GM18511 (cell line): Measurements from ENCODE around the gene CLEC17A.
"Not testable (repeated sequence)": the region's sequence is repeated elsewhere in the genome, so short reads cannot be mapped to it uniquely, and the experiment has no call there.

Experiments used
- ATAC-seq: cut with Tn5 transposase; IDR thresholded peaks from one replicate; pipeline ENCODE4 v1.9.1; 2021; ENCODE audit warnings: mild to moderate bottlenecking, moderate library complexity; ENCODE audit not compliant: unreplicated experiment

CLEC17A gene

DNA sequence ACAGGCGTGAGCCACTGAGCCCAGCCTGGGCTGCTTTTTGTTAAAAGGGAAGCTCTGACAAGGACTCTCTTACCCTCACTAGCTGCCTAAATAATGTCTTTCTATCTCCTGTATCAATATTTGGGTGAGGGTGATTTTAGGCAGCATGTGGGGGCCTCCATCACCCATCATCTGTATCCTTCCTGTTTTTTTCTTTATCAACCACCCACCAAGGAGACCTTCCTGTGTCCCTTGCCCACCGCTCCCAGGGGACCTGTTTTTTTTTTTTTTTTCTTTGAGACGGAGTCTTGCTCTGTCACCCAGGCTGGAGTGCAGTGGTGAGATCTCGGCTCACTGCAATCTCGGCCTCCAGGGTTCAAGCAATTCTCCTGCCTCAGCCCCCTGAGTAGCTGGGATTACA is 5.6 kb upstream of the CLEC17A start:
- ATAC-seq = no peak

DNA sequence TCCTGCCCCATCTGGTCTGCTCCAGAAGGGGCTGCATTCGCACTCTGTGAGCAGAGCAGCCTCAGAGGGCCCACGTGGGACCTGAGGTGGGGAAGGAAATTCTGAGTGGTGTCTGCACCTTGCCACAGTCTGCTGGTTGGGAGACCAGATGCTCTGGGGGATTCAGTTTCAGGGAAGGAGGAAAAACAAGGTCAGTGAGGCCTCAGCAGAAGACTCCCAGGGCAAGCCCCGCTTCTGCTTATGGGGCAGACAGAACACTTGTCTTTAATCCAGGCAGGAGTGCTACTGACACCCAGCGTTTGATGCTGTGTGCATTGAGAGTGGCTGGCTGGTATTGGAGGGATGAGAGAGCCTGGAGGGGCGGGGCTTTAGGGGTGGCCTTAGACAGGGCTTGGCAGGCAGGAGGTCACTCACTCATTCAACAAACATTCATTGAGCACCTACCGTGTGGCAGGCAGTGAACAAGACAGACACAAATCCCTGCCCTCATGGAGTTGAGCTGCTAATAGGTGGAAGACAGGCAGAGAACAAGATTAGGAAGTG is 4.9 kb upstream of the CLEC17A start:
- no peak for ATAC-seq

GRCh38 chr19:14580623-14581237 is 2.2 kb upstream of the CLEC17A start:
- no peak for ATAC-seq

- ATAC-seq = not testable (repeated sequence)
Measured at GRCh38 chr19:14584372-14584771, 1.5 kb downstream of the CLEC17A start.

GRCh38 chr19:14585187-14585586 is 2.3 kb downstream of the CLEC17A start:
- peak; percentile 82 for ATAC-seq

DNA sequence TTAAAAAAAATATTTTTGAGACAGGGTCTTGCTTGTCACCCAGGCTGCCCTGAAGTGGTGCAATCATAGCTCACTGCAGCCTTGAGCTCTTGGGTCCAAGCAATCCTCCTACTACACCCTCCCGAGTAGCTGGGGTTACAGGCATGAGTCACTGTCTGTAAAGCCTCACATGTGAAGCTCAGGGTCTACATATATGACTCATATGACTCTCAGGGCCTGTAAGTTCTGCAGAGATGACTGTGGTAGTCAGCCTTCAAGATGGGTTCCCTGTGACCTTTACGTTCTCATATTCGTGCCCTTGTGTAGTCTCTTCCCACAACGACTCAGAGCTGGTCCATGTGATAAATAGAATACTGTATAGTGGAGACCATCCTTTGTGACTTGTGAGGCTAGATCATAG is 6.5 kb downstream of the CLEC17A start:
- ATAC-seq = not testable (repeated sequence)

- ATAC-seq = no peak
Measured at GRCh38 chr19:14595558-14595957, 12.7 kb downstream of the CLEC17A start.

- no peak for ATAC-seq
Measured at GRCh38 chr19:14599548-14600147, 16.8 kb downstream of the CLEC17A start.

DNA sequence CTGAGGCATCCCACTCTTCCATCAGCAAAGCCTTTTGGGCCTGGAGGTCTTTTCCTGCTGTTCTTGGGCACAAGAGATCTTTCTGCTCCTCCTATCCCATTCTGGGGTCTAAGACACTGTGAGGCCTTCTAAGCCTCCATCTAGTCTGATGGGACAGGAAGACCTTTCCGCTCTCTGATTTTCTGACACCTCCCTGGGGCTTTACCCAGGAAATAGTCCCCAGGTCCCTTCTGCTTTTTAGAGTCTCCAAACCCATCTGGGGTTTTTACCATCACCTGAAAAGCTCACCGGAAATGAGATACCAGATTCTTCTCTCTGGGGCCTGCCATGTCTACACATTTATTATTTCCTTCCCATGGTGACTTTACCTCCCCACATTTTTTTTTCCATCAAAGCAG is 21.1 kb downstream of the CLEC17A start:
- ATAC-seq = peak; percentile 68

DNA sequence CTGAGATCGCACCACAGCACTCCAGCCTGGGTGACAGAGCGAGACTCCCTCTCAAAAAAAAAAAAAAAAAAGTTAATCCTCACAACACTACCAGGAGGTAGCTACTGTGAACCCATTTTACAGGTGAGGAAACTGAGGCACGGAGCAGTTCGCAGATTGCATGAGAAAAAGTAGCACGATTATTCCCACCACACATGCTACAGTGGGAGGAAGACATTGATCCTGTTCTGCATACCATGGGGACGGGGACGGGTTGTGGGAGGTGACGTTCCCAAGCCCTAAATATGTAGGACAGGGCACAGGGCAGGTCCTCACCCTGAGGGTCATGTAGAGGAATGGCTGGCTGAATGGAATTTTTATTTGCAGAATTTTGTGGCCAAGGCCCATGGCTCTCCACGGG is 23.7 kb downstream of the CLEC17A start:
- ATAC-seq = no peak

GRCh38 chr19:14611051-14611450 is 28.2 kb downstream of the CLEC17A start:
- ATAC-seq = no peak

- ATAC-seq = not testable (repeated sequence)
Measured at GRCh38 chr19:14612242-14612641, 29.4 kb downstream of the CLEC17A start.

- no peak for ATAC-seq
Measured at GRCh38 chr19:14612657-14613056, 29.8 kb downstream of the CLEC17A start.

GRCh38 chr19:14613399-14614098 is 30.7 kb downstream of the CLEC17A start:
- peak; percentile 16 for ATAC-seq

DNA sequence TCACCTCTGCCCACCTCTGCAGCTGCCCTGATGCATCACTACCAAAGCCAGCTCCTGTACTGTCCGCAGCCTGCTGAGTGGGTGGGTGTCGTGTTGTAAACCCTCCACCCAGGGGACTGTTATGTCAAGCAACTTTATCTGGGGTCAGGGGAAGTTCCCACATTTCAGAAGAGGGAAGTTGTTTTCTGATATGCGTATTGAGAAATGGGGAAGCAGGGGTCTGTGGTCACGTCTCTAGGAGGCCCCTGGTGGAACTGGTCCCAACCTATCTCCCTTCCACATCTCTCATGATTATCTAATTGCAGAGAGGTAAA is 31.2 kb downstream of the CLEC17A start:
- ATAC-seq = peak; percentile 50

DNA sequence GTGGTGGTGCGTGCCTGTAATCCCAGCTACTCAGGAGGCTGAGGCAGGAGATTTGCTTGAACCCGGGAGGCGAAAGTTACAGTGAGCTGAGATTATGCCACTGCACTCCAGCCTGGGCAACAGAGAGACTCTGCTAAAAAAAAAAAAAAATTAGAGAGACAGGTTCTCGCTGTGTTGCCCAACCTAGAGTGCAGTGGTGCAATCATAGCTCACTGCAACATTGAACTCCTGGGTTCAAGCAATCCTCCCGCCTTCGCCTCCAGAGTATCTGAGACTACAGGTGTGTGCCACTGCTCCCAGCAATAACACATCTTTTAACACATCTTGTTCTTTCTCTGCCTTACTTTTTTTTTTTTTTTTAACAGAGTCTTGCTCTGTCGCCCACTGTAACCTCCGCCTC is 32.7 kb downstream of the CLEC17A start:
- no peak for ATAC-seq

DNA sequence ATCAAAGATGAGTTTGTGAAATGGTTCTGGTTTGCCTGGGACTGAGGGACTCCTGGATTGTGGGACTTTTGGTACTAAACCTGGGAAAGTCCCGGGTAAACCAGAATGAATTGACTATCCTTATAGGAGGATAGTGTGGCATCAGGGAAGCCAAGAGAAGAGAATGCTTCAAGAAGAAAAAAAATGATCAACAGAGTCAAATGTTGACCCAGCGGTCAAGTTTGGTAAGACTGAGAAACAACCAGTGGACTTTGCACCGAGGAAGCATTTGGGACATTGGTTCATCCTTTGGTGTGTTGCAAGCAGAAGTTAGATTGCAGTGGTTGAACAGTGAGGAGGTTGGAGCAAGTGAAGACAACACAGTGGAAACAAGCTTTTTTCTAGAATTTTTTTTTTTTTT is 33.5 kb downstream of the CLEC17A start:
- ATAC-seq = no peak

GRCh38 chr19:14619404-14619803 is 36.5 kb downstream of the CLEC17A start:
- no peak for ATAC-seq

- ATAC-seq = not testable (repeated sequence)
Measured at GRCh38 chr19:14624491-14624890, 41.6 kb downstream of the CLEC17A start.

DNA sequence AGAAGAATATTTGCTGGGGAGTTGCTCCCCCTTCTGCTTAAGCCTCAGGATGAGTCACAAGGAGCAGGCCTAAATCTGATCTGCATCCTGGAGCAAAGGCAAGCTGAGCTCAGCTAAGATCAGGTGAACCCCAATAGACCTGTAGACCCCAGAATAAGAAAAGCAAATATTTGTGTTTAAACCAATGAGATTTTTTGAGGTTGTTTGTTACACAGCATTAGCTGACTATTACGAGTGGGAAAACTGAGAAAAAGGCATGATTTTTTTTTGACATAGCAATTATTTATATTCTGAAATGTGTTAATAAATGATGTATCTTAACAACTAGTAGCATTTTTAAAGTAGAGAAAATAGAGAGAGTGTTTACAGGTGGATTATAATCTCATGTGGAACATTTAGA is 46.7 kb downstream of the CLEC17A start:
- no peak for ATAC-seq

DNA sequence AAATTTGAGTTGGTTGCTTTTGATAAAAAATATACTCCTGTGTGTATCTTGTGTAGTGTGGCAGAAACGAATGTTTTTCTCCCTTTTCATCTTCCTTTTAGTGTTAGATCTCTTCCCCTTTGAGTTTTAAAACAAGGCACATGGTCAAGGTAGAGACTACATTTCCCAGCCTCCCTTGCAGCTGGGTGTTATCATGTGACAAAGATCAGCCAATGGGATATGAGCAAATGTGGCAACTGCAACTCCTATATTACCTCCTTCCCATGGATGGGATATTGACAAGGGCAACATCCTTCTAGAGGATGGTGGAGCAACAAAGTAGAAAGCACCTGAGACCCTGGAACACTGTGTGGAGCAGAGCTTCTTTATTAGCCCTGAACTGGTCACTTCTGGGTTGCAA is 49.4 kb downstream of the CLEC17A start:
- ATAC-seq = no peak
